ENCODE measurements around the gene LENG1.

Gene LENG1

DNA sequence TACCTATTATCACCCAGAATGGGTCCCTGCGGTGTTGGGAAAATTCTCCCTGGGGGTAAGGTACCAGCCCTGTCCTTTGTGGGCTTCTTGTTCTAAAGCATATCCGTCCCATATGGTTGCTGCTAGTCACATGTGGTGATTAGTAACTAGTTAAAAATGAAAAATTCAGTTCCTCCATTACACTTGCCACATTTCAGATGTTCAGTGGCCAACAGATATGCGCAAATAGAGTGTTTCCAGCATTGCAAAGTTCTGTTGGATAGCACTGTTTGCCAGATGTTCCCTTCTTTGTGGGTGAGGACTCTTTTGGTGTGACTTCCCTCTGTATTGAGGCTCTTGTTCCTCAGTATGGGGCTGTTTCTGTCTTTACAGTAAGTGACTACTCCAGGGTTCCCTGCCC, 18.2 kb downstream of the LENG1 start:
- DNase-seq (ENCODE audit: low read depth in 2 of 2) = no peak

DNA sequence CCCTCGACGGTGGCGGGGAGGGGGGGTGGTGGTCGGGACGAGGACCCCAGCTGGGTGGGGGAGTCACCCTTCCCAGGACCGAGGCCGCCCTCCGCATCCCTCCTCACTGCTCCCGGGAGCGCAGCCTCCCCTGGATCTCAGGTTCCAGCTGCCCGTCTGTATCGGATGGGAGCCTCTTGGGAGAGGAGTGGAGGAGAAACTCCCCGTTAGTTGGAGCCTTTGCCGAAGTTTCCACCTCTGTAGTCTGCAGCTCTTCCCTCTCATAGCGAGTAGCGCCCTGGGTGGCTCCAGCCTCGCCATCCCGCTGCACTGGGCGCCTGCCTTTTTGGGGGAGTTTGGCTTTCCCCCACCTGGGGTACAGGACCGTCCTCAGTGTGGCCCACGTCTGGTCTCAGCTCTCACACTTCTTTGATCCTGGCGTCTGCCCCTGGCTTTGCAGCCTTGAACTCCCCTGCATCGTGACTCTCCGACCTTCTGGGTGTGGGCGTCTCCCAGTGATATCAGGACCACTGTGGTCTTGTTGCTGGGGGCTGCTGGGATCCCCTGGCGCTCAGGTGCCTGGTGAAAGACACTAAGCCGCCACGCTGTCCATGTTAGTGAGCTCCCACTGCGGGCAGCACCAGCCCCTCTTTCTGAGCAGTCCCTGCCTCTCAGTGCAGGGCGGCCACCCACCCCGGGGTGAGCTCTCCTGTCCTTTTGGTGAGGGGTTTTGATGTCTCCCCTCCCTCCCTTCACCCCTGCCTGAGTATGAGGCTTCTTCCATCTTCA, 20.8 kb downstream of the LENG1 start:
- no peak for DNase-seq (ENCODE audit: low read depth in 2 of 2)

DNA sequence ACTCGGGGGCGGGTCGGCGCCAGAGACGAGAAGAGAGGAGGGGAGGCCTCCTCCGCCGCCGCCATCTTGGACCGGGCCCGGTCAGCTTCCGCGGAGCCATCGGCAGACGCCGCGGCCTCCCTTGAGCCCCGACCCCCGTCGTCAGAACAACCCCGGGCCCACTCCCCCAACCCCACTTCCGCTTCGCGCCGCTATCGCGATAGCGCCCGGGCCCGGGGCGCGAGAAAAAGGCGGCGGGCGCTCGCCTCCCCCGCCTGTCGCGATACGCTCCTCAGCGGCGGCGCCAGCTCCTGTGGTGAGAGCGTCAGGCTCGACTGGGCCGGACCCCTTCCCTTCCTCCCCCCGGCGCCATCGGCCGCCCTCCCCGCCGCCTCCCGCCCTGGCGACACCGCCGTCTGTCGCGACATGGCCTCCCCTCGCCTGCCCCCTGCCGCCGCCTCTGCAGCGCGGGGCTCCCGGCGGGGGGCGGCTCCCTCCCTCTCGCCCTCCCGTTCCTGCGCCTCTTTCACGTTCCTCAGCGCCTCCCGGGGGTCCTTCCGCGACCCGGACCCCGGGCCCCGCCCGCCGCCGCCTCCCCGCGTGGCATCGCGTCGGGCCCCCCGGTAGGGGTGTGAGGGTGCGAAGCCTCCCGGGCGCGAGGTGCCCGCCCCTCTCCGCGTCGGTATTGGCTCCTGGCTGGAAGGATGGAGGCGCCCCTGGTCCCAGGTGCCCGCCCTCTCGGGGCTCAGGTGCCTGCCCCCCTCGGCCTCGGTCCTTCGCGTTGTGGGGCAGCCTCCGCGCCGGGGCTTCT, 21.6 kb downstream of the LENG1 start, which contains the start of gene CNOT3:
CNOT3 (plus strand) TSS at position 64 of the 790 bp plus-strand sequence. CDS start 5,217 bp downstream, outside the sequence.
- no peak for DNase-seq (ENCODE audit: low read depth in 2 of 2)

DNA sequence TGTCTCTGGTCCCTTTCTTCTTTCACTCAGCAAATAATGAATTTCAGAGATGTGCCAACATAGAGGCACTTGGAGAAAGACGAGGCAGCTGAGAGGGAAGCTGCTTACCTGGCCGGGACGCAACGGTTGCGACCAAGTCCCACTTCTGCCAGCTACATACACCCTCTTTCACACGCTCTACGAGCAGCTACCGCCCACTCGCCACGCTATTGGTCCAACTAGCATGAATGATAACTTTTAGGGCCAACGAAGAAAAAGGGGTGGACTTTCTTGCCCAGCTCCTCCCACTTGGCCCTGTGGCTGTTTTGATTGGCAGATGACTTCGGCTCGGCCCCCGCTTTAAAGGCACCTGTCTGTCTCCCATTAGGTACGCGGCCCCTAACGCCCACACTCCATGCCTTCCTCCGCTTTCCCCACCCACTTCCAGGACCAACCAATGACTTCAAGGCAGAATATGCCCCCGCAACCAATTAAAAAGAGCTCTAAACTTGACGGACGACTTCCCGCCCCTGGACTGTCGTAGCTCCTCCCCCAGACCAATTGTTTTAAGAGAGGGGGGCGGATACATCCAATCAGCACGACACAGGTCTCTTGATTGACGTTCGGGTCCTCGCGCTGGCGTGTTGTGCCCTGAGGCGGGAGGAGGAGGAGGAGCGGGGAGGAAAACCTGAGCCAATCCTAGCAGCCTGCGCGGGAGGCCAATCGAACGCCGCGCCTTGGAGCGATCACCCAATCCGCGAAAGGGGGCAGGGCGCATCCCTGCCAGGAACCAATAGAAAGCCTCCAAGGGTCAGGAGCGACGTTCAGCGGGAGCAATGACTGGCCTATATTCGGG, 22.4 kb downstream of the LENG1 start:
- peak; percentile 99 to 100 for DNase-seq (ENCODE audit: low read depth in 2 of 2)

DNA sequence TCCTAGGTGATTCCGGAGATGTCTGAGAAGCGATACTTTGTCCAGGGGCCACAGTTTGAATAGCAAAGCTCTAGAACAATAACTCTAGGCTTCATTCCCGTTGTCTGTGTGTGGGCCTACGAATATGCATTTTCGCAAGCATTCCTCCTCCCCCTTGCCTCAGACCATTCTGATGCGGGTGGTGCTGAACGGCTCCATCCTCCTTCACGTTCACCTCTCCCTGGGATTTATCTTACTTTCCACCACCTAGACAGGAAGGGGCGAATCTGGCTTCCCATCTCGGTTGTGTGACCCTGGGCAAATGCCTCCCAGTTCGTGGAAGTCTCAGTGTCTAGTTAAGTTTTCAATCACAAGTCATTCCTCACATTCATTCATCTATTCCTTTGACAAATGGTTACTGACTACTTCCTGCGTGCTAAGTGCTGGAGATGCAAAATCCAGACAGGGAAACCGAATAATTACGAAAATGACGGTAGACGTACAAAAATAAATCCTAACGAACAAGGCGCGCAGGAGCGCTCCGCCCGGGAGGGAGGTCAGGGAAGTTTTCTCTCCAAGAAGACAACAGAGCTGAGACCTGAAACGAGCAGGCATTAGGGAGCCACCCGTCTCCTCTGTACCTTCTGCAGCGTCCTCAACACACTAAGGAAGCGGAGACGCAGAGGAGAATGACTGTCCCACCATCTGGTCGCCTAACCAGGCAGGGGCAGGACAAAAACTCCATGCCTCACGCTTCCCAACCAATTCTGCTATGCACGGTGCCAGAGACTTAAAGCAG, 23.2 kb downstream of the LENG1 start:
- DNase-seq (ENCODE audit: low read depth in 2 of 2) = no peak

DNA sequence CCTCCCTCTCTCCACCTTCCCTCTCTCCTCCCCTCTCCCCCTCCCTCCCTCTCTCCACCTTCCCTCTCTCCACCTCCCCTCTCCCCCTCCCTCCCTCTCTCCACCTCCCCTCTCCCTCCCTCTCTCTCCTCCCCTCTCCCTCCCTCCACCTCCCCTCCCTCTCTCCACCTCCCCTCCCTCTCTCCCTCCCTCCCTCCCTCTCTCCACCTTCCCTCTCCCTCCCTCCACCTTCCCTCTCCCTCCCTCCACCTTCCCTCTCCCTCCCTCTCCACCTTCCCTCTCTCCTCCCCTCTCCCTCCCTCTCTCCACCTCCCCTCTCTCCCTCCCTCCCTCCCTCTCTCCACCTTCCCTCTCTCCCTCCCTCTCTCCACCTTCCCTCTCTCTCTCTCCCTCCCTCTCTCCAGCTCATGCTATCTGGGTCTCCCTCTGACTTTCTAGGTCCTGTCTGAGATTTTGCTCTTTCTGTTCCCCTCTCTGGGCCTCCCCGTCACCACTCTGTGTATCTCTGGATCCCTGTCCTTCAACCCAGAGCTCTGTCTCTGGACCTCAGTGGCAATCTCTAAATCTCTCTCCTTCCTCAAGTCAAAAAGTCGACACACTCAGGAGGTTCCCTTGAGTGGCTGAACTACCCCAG, 25.4 kb downstream of the LENG1 start:
- DNase-seq (ENCODE audit: low read depth in 2 of 2) = no peak

DNA sequence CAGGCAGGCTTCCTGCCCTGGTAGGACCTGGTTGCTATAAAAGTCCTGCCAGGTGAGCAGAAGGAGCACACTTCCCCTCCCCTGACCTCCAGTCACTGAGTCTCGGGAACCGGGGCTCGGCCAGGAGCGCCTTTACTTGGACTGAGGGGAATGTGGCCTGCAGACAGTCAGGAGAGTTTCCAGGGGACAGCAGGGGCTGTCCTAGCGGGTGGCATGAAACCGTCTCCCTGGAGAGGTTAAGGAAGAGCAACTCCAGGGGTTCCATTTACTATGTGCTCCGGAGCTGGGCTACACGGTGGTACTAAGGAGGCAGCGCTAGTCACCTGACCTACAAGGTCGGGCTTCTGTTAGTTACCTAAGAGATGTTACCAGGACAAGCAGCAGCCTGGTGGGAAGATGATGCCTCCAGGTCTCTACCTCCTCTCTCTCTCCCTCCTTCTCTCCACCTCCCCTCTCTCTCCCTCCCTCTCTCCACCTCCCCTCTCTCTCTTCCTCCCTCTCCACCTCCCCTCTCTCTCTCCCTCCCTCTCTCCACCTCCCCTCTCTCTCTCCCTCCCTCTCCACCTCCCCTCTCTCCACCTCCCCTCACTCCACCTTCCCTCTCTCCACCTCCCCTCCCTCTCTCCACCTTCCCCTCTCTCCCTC, 26.1 kb downstream of the LENG1 start:
- no peak for DNase-seq (ENCODE audit: low read depth in 2 of 2)

DNA sequence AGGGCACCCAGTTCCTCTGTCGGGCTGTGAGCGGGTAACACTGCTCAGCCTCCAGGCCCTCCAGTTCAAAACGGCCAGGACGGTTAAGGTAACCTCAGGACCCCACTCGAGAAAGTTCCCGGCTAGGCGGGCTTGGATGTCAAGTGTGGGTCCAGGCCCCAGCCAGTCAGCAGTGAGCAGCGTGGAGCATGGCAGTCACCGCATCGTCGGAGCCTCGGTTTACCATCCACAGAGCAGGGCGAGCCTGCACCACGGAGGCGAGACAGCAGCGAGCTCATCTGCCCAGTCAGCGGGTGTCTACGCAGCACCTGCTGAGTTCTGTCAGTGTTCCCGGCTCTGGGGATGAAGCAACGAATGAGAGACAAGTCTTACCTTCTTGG, 29.9 kb downstream of the LENG1 start:
- no peak for DNase-seq (ENCODE audit: low read depth in 2 of 2)

DNA sequence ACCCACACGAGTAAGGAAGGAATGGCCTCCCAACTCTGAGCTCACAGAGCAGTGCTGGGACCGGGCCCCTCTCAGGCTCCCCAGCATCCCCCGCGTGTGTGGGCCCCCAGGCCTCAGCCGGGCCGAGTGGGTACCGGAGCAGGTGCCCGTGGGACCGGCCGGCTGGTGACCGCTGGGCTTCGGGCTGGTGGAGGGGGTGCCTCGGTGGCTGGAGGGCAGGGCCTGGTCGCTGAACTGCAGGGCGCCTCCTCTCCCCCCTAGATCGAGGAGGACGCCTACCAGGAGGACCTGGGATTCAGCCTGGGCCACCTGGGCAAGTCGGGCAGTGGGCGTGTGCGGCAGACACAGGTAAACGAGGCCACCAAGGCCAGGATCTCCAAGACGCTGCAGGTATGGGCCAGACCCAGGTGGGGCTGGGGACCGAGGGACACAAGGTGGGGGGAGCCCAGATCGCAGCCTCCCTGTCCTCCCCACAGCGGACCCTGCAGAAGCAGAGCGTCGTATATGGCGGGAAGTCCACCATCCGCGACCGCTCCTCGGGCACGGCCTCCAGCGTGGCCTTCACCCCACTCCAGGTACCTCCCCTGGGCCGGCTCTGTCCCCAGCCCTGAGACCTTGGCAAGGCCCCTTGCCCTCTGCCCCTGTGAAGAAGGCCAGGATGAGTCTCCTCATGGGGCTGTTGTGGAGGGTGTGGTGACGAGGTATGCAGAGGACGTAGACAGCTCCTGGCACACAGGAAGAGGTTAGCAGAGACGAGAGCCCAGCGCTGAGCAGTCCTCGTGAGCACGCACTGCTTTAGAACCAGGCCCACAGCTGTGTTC, 30.5 kb downstream of the LENG1 start:
- no peak for DNase-seq (ENCODE audit: low read depth in 2 of 2)

DNA sequence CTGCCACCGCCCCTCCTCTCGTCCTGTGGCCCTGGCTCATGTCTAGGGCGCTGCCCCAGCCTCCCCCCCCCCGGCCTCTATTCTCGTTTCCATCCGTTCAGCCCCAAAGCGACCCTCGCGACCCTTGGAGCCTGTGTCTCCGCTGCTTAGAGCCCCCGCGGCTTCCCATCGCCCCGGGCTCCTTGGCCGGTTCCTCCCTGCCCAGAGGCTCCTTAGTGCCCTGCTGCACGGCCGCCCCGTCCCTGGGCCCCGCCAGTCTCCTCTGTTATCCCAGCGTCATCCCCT, 31.1 kb downstream of the LENG1 start:
- DNase-seq (ENCODE audit: low read depth in 2 of 2) = no peak

DNA sequence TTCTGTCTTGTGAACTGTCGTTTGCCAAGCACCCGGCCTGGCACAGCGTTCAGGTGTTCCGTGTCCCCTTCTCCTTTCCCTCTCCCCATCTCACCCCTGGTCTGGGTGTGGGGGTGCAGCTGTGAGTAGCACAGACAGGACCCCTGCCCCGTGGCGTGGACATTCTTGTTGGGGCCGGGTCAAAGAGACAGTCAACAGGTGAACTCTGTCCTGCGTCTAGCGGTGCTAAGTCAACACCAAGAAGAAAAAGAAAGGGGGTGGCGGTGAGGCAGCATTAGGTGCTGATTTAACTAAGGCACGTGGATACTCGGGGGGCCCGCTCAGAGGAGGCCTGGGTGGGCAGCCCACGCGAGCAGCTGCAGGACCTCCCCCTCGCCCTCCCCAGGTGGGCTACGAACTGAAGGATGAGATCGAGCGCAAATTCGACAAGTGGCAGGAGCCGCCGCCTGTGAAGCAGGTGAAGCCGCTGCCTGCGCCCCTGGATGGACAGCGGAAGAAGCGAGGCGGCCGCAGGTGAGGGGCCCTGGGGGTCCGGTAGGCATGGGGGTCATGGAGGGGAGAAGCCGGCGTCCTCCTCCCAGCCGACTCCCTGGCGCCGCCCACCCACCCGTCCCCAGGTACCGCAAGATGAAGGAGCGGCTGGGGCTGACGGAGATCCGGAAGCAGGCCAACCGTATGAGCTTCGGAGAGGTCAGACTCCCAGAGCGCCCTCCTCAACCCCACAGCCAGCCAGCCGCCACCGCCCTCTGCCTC, 31.7 kb downstream of the LENG1 start:
- DNase-seq (ENCODE audit: low read depth in 2 of 2) = no peak

DNA sequence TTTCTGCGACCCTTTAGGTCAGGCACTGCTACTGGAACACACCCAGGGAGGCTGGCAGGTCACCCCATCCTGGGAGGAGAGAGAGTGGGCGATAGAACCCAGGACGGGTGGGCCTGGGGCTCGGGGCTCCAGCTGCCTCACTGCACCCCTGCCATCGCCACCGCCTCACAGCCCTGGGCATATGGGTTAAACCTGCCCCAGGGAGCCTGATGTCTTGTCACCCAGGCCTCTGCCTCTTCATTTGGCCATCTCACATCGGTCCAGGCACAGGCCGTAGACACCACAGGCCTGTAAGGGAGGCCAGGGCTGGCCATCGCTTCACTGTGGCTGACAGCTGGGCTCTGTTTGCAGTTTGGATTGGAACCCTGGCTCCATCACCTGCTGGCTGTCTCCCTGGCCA, 33.8 kb downstream of the LENG1 start:
- no peak for DNase-seq (ENCODE audit: low read depth in 2 of 2)

DNA sequence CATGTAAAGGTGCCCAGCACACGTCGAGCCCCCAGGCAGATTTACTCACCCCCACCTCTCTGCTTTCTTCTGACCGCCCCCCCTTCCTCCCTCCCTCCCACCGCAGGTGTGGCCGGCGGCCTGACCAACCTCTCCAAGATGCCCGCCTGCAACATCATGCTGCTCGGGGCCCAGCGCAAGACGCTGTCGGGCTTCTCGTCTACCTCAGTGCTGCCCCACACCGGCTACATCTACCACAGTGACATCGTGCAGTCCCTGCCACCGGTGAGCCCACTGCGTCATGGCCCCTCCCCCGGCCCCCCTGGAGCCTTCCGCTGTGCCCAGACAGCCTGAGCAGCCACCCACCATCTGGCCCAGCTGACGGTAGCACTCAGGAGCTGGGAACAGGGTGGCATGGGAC, 35.1 kb downstream of the LENG1 start:
- DNase-seq (ENCODE audit: low read depth in 2 of 2) = no peak

DNA sequence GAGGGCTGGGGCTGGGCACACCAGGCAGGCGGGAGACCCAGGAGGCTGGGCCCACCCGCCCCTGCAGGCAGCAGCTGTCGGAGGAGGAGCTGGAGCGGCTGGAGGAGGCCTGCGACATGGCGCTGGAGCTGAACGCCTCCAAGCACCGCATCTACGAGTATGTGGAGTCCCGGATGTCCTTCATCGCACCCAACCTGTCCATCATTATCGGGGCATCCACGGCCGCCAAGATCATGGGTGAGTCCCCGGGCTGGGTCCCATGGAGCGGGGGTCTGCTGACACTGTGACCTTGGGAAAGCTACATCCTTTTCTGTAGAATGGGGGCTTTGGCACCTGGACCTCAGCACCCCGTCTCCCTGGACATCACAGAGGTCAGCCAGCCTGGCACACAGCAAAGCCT, 35.8 kb downstream of the LENG1 start:
- no peak for DNase-seq (ENCODE audit: low read depth in 2 of 2)

DNA sequence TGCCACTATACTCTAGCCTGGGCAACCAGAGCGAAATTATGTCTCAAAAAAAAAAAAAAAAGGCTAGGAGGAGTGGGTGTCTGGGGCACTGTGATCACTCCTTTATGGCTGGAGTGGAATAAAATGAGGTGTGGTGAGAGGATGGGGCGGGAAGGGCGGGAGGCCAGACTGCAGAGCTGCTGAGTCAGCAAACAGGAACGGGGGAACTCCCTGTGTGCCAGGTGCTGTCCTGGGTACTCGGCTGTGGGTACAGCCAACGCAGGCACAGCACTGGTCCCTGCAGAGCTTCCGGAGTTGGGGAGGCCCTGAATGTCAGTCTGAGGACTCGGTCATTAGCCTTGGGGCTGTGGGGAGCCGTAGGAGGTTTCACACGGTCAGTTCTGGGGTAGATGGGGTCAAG, 38.3 kb downstream of the LENG1 start:
- no peak for DNase-seq (ENCODE audit: low read depth in 2 of 2)

DNA sequence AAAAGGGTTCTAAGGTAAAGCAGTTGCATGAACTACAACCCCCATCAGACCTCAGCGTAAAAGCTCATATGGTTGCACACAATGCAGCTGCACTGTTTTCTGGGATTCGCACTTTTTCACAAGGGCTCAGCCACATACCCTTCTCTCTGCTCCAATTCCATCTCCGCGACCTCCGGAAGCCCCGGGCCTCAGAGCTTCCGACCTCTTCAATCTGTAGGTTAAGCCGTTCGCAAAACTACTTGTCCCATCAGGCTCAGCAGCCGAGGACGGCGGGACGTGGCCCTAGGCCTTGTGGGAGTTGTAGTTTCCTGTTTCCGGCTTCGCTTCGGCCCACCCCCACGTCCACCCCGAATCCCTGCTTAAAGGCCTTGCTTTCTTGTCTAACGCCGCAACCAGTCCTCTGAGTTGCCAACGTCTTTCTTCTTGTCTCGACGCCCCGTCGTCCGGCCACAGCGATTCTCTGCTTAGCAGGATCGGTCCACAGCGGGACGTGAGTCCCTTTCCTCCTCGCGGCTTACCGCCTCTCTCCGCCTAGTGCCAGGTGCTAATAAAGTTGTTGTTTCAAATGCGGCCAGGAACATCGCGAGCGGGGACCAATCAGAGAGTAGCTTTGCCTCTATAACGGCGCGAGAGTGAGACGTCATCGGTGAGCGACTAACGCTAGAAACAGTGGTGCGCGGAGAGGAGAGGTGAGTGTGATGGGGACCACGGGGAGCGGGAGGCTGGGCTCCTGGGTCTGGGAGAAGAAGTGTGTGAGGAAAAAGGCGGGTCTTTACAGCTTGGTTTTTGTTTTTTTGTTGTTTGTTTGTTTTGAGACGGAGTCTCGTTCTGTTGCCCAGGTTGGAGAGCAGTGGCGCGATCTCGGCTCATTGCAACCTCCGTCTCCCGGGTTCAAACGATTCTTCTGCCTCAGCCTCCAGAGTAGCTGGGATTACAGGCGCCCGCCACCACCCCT, 44.1 kb downstream of the LENG1 start, which contains the start of the genes PRPF31 and TFPT:
PRPF31 (plus strand) TSS at position 646 of the 955 bp plus-strand sequence. CDS start 2,525 bp downstream, outside the sequence.
TFPT (minus strand) TSS at position 549 of the 955 bp plus-strand sequence; CDS start at position 161, 388 bp downstream.
- peak; percentile 93 to 94 for DNase-seq (ENCODE audit: low read depth in 2 of 2)

DNA sequence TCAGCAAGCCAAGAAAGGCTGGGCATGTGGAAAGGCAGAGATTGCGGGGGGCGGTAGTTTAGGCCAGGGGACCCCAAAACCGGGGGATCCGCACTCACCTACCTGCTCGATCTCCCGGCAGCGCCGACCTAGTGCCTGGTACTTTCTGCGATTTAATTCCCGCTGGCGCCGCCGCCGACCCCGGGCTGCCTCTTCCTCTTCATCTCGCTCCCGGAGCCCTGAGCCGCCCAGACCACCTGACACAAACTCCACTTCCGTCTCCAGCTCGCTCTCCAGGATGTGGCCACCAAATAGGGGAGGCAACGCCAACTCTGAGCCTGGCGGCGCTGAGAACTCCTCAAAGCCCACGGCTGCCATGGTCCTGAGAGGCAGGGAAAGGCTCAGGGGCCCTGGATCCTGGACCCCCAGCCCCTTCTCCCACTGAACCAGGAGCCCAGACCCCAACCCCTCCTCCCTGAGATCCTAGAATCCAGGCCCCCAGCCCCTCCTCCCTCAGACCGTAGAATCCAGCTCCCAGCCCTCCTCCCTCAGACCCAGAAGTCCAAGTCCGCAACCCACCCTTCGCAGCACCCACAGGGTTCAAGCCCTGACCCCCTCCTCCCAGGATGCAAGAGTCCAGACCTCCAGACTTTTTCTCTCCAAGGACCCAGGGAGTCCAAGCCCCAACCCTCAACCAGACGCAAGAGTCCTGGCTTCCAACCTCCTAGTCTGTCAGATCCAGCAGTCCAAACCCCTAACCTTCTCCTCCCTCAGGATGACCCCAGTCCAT, 45.0 kb downstream of the LENG1 start:
- DNase-seq (ENCODE audit: low read depth in 2 of 2) = no peak
